Measurements from ENCODE around the gene YAE1. TPM values are rescaled to one million over a fixed set of nuclear protein-coding genes. Genes with fewer than 3 reads are reported as not detected.

The YAE1 gene
- total and polyA plus RNA-seq, 2 of the 13 experiments (the other 11 are each of a cell fraction or from before 2014, with no cell fraction given): 18.7 to 28.3 TPM

- CTCF ChIA-PET (ENCODE audit: low intra/inter-chr PET ratio, low total read pairs): no interaction called here
- H3K79me2 ChIP-seq (ENCODE audit: insufficient read depth, low read length): no peaks in the 10 kb centered on the region
- H3K4me2 ChIP-seq (ENCODE audit: low read depth, low read length): no peak overlapping the region
- H3K4me1 ChIP-seq (ENCODE audit: insufficient read depth, low read length): no peaks in the 10 kb centered on the region
- H4K20me1 ChIP-seq (ENCODE audit: insufficient read depth, low read length): no peaks in the 10 kb centered on the region
- in situ Hi-C loops (cut with HindIII; ENCODE audit: extremely low pct_ligation_motif_present, low pct_unique_long_range_greater_than_20kb): no loop called here
- no peak overlapping the region for H3K9ac ChIP-seq (ENCODE audit: insufficient read depth, low read depth, low read length)
- ATAC-seq: no peak
- H3K4me3 ChIP-seq (replicated peaks in 1 of 3; ENCODE audit: insufficient read depth in 1 of 3, low read depth in 2 of 3, low read length in 3 of 3): no peak overlapping the region
- DNase-seq (ENCODE audit: low spot score): no peak
- H3K27ac ChIP-seq (ENCODE audit: extremely low read length, insufficient read depth, low read length): no peak overlapping the region
- WGBS (ENCODE audit: low lambda C conversion rate): 5% methylated on average over 1 of the region's 1 CpG
- intact Hi-C loops (cut with micrococcal nuclease; ENCODE audit: unreplicated experiment): no loop called here
- BruUV-seq (replicated peaks): no TSS peak
- TF ChIP-seq ZNF614 (CRISPR knock-in tag; IDR thresholded peaks at IDR 0.05; ENCODE audit: borderline replicate concordance) (no peak), ZNF12 (CRISPR knock-in tag; IDR thresholded peaks at IDR 0.05) (no peak), MXD3 (CRISPR knock-in tag; IDR thresholded peaks at IDR 0.05) (no peak), ZNF574 (CRISPR knock-in tag; IDR thresholded peaks at IDR 0.05) (no peak), HMG20B (CRISPR knock-in tag; conservative IDR thresholded peaks at IDR 0.05) (no peak), MAF1 (CRISPR knock-in tag; IDR thresholded peaks at IDR 0.05; ENCODE audit: borderline replicate concordance) (no peak), ZNF512 (CRISPR knock-in tag; IDR thresholded peaks at IDR 0.05) (no peak), DPF2 (CRISPR knock-in tag; IDR thresholded peaks at IDR 0.05; ENCODE audit: borderline replicate concordance, low read depth) (no peak), TFAP4 (IDR thresholded peaks at IDR 0.05; ENCODE audit: borderline replicate concordance, low read depth) (no peak), NFE2L2 (IDR thresholded peaks at IDR 0.05; ENCODE audit: low read length) (no peak), SP1 (IDR thresholded peaks at IDR 0.05) (no peak), SP1 (CRISPR knock-in tag; IDR thresholded peaks at IDR 0.05) (no peak), ZNF367 (CRISPR knock-in tag; IDR thresholded peaks at IDR 0.05; ENCODE audit: borderline replicate concordance) (no peak), ZFY (CRISPR knock-in tag; IDR thresholded peaks at IDR 0.05) (no peak)
- FAIRE-seq: no peak
- no peaks in the 10 kb centered on the region for H3K9me3 ChIP-seq (ENCODE audit: low read length)
- H3K36me3 ChIP-seq (replicated peaks in 1 of 2; ENCODE audit: control insufficient read depth in 1 of 2, insufficient read depth in 2 of 2, low read length in 2 of 2): no peaks in the 10 kb centered on the region
- no peak overlapping the region for H2AFZ ChIP-seq (ENCODE audit: low read length)
- H3K27me3 ChIP-seq (ENCODE audit: control insufficient read depth in 1 of 2, insufficient read depth in 2 of 2, low read length in 2 of 2): no peaks in the 10 kb centered on the region; a peak in 1 of 5 replicates
- POLR2A ChIA-PET: no interaction called here
These were observed 9.0 kb upstream of the YAE1 start for GRCh38 chr7:39557222-39557621.

All from HepG2 (cell line).